Adrenal gland (tissue), 12 donors: ENCODE data around the gene LARGE1. TPM values are rescaled to one million over a fixed set of nuclear protein-coding genes. Genes with fewer than 3 reads are reported as not detected.

Experiments
- DNase-seq, 7 donors: peaks; one replicate each; pipeline ENCODE4 v3.0.0-alpha.2; 2019 to 2020
- H3K27ac ChIP-seq, 5 donors: fragments of 200-600 bp; sonication (generic) in 4 of 5; 1 replicate in 3 of 5; 2 replicates in 2 of 5; pipeline versions ENCODE4 v1.5.1 to v1.8.0; 2016 to 2020; ENCODE audit warnings: mild to moderate bottlenecking in 1 of 5
- H3K27me3 ChIP-seq: fragments of 200-600 bp; 2 replicates; pipeline ENCODE4 v1.8.0; 2021
- H3K36me3 ChIP-seq, 2 donors: fragments of 200-600 bp; replicated peaks in 1 of 2; 1 replicate in 1 of 2; 2 replicates in 1 of 2; pipeline versions ENCODE4 v1.5.1 to v1.8.0; 2018 to 2022
- H3K4me1 ChIP-seq, 2 donors: fragments of 200-600 bp; replicated peaks in 1 of 2; 1 replicate in 1 of 2; 2 replicates in 1 of 2; pipeline versions ENCODE4 v1.5.1 to v1.8.0; 2018 to 2021
- H3K4me3 ChIP-seq, 4 donors: fragments of 200-600 bp; sonication (generic) in 3 of 4; one replicate each; pipeline ENCODE4 v1.5.1; 2016 to 2018
- H3K9me3 ChIP-seq, 3 donors: fragments of 200-600 bp; sonication (generic) in 1 of 3; replicated peaks in 1 of 3; 1 replicate in 2 of 3; 2 replicates in 1 of 3; pipeline versions ENCODE4 v1.5.1 to v1.8.0; 2016 to 2021
- POLR2A ChIP-seq, 2 donors: fragments of 450-650 bp; IDR thresholded peaks; one replicate each; pipeline ENCODE4 v1.6.1; 2017; ENCODE audit warnings: antibody characterized with exemption in 2 of 2, mild to moderate bottlenecking in 2 of 2, moderate library complexity in 1 of 2
- WGBS, 4 donors: extraction: QIAGEN DNeasy Blood & Tissue Kit in 2 of 4; methylation state at CpG; one replicate each; pipeline versions ENCODE4 v1.1.5 to v1.1.7; 2013 to 2017; 5-methylcytosine and 5-hydroxymethylcytosine counted together
- intact Hi-C, 2 donors: fragments of 100-400 bp; cut with DNase I; formaldehyde crosslinking; loops; one replicate each; pipeline versions ENCODE4 v1.14.1 to v1.15.0; 2022 to 2023
- polyA plus RNA-seq, 3 donors: library from polyadenylated mRNA; stranded (reverse); fragments of 200-250 nt in 2 of 3; fragments of 350-450 nt in 1 of 3; fragmentation: Illumina TruSeq in 1 of 3; extraction: RNeasy Lipid Tissue Mini Kit (QIAGEN cat#74804) in 1 of 3; gene quantifications; one replicate each; pipeline ENCODE4 v1.2.3, GENCODE V29; 2013 to 2014
- total RNA-seq, 9 donors: library from RNA; depleted of rRNA in 4 of 9; stranded (reverse); fragments of >200 nt in 4 of 9; fragments of 120-200 nt in 1 of 9; fragmentation: NEBNext Ultra II Directional in 1 of 9; extraction: Animal tissue kit (Norgen Biotek cat#: 25700) in 1 of 9; gene quantifications; one replicate each; pipeline versions ENCODE4 v1.1.0 to v1.2.4, GENCODE V29; 2013 to 2023
- TF ChIP-seq, protein P1 (sequence below), 6 experiments: fragments of 450-650 bp in 4 of 6; fragments of 200-600 bp in 2 of 6; sonication (generic) in 1 of 6; IDR thresholded peaks; 1 replicate in 5 of 6; 2 replicates in 1 of 6; pipeline versions ENCODE4 v1.5.1 to v1.8.0; 2016 to 2021; ENCODE audit warnings: antibody characterized with exemption in 6 of 6, mild to moderate bottlenecking in 2 of 6, moderate library complexity in 1 of 6
- donor health status: healthy with polysubstance abuse.
- donor health status: Bipolar disorder and iron deficiency.
- donor health status: DM: yes; HTN: yes; CAD: no.
- donor health status: DM: no; HTN: no; CAD: no.
- donor health status: DM: no; HTN: no; CAD: no.
- donor health status: DM: yes; HTN: yes; CAD: no.

Gene LARGE1
- total and polyA plus RNA-seq, 12 donors = 3.4 to 67.6 (median 30.6) TPM

DNA sequence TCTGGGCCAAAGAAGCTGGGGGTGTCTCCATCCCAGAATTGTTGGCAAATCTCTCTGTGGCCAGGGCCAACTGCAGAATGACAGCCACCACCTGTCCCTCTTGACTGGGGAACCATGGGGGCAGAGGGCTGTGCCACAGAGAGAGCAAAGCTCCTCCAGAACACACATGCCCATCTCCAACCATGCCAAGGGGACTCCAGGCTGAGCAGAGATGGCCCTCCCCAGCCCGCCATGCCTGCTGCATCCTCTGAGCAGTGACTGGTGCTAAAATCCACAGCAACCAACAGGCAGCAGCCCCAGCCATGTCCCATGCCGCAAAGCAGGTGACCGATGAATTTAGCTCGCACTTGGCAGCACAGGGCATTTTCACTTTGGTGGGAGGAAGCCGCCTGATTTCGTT, 45.0 kb downstream of the LARGE1 start:
- Histone ChIP-seq H3K36me3 (no peaks in the 10 kb centered on the region), H3K27ac (no peak overlapping the region), H3K9me3 (no peaks in the 10 kb centered on the region), H3K4me3 (no peak overlapping the region), H3K4me1 (no peaks in the 10 kb centered on the region), H3K27me3 (no peaks in the 10 kb centered on the region)
- WGBS, 4 donors = 87 to 100% (median 91%) methylated on average over 1 to 6 of the region's 6 CpGs
- no peak for DNase-seq
- intact Hi-C loops = no loop called here
- TF ChIP-seq, protein P1, sequence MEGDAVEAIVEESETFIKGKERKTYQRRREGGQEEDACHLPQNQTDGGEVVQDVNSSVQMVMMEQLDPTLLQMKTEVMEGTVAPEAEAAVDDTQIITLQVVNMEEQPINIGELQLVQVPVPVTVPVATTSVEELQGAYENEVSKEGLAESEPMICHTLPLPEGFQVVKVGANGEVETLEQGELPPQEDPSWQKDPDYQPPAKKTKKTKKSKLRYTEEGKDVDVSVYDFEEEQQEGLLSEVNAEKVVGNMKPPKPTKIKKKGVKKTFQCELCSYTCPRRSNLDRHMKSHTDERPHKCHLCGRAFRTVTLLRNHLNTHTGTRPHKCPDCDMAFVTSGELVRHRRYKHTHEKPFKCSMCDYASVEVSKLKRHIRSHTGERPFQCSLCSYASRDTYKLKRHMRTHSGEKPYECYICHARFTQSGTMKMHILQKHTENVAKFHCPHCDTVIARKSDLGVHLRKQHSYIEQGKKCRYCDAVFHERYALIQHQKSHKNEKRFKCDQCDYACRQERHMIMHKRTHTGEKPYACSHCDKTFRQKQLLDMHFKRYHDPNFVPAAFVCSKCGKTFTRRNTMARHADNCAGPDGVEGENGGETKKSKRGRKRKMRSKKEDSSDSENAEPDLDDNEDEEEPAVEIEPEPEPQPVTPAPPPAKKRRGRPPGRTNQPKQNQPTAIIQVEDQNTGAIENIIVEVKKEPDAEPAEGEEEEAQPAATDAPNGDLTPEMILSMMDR (IDR thresholded peaks at IDR 0.05) = no peak
- no peak for TF ChIP-seq POLR2A (IDR thresholded peaks at IDR 0.05)

DNA sequence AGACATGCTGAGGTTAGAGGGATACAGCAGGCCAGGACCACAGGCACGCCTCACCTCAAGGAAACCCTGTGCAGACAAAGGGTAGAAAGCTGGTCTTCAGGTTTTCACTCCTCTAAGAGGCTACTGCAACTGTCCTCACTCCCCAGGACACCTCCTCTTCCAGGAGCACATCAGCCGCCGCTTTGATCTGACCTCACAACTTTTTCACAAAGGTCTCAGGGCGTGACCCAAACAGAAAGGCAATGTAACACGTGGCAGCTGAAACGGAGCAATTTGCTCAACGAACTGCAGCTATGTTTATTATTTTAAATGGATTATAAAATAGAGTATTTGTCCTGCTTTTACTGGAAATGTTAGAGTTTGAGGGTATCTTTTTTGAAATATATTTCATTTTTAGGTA, 46.1 kb downstream of the LARGE1 start:
- intact Hi-C loops = no loop called here
- Histone ChIP-seq H3K27me3 (no peaks in the 10 kb centered on the region), H3K36me3 (no peaks in the 10 kb centered on the region), H3K9me3 (no peaks in the 10 kb centered on the region), H3K4me1 (no peaks in the 10 kb centered on the region), H3K4me3 (no peak overlapping the region), H3K27ac (peak overlapping the region in 1 of 5 donors; percentile 84)
- DNase-seq = no peak
- 83 to 89% (median 86%) methylated on average over 7 of the region's 7 CpGs for WGBS, 4 donors
- TF ChIP-seq, protein P1 (IDR thresholded peaks at IDR 0.05) = no peak
- no peak for TF ChIP-seq POLR2A (IDR thresholded peaks at IDR 0.05)

DNA sequence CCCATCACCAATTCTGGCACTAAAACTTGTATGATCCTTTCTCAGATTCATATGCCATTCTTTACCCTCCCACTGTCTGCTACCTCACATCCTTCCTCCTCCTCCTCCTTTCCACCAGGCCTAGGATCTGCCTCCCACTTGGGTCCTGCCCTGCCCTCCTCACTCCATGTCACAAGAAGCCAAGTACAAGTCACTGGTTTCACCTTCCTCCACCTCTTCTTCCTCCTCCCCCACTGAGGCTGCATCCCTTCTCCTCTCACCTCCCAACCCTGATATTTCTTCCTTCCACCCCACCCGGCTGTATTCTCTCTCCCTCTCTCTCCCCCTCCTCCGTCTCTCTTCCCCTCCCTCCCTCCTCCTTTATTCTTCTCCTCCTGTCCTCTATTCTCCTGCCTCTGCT, 46.6 kb downstream of the LARGE1 start:
- no peaks in the 10 kb centered on the region for H3K9me3 ChIP-seq
- no peak for TF ChIP-seq POLR2A (IDR thresholded peaks at IDR 0.05)
- TF ChIP-seq, protein P1 (IDR thresholded peaks at IDR 0.05) = no peak
- intact Hi-C loops = no loop called here
- 60 to 81% (median 77%) methylated on average over 2 of the region's 2 CpGs for WGBS, 4 donors
- H3K4me1 ChIP-seq = no peaks in the 10 kb centered on the region
- DNase-seq = no peak
- no peaks in the 10 kb centered on the region for H3K36me3 ChIP-seq
- H3K27ac ChIP-seq = peak overlapping the region in 2 of 5 donors; percentile 30 to 84
- H3K4me3 ChIP-seq = no peak overlapping the region
- no peaks in the 10 kb centered on the region for H3K27me3 ChIP-seq

DNA sequence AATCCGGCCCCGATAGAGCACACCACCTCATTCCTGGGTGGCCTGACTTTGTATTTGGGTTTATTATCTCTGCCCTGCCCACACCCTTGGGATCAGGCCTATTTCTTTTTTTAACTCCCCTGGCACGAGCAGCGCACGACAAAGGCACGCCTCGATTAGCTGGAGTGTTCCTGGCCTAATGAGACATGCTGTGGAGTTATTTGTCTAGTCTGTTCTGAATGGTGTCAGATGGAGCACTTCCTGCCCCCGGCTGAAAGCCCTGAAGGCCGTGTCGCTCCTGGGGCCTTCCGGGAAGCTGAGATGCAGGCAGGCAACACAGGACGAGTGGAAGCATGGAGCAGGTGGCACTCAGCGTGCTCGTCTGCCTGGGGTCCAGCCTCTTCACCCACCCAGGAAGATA, 47.1 kb downstream of the LARGE1 start:
- Histone ChIP-seq H3K4me3 (no peak overlapping the region), H3K27me3 (no peaks in the 10 kb centered on the region), H3K27ac (peak overlapping the region in 2 of 5 donors; percentile 30 to 84), H3K36me3 (no peaks in the 10 kb centered on the region), H3K4me1 (no peaks in the 10 kb centered on the region), H3K9me3 (no peaks in the 10 kb centered on the region)
- TF ChIP-seq POLR2A (IDR thresholded peaks at IDR 0.05) = no peak
- TF ChIP-seq, protein P1 (IDR thresholded peaks at IDR 0.05) = no peak
- 48 to 79% (median 59%) methylated on average over 11 to 14 of the region's 14 CpGs for WGBS, 4 donors
- DNase-seq = peak in 2 of 7 donors; percentile 10 to 56
- intact Hi-C loops = no loop called here
